Activated CD8-positive, alpha-beta T cell treated with anti-CD3 and anti-CD28 coated beads, Interleukin-2, amount 10 ng/mL, durations not matched to agents 7 days and 5 days (primary cell): Measurements from ENCODE around the gene SLC17A9. TPM values are rescaled to one million over a fixed set of nuclear protein-coding genes. Genes with fewer than 3 reads are reported as not detected.

Experiments used
- ATAC-seq: fragments of 150-1000 bp; cut with Tn5 transposase; one replicate; pipeline ENCODE4 v1.10.0; 2021; ENCODE audit warnings: moderate library complexity
- CTCF ChIA-PET: fragments of 350-600 bp; sonication (Branson Sonifier 250); formaldehyde crosslinking; loops from one replicate; lab custom pipeline; 2021; ENCODE audit warnings: antibody characterized with exemption; lab: Charles Lee
- POLR2A ChIA-PET: fragments of 350-600 bp; sonication (Branson Sonifier 250); formaldehyde crosslinking; loops from one replicate; lab custom pipeline; 2021; ENCODE audit warnings: antibody characterized with exemption; lab: Charles Lee
- DNase-seq: peaks from one replicate; pipeline ENCODE4 v3.0.0-alpha.2; 2020
- H3K27ac Mint-ChIP-seq: one replicate; pipeline ENCODE4 v1.8.0; 2021; ENCODE audit warnings: mild to moderate bottlenecking, mixed read lengths
- H3K27me3 Mint-ChIP-seq: one replicate; pipeline ENCODE4 v1.8.0; 2021; ENCODE audit warnings: low read depth, mixed read lengths
- H3K36me3 Mint-ChIP-seq: one replicate; pipeline ENCODE4 v1.8.0; 2021; ENCODE audit warnings: low read depth, mixed read lengths
- H3K4me1 Mint-ChIP-seq: one replicate; pipeline ENCODE4 v1.8.0; 2021; ENCODE audit warnings: low read depth, mixed read lengths
- H3K4me3 Mint-ChIP-seq: one replicate; pipeline ENCODE4 v1.8.0; 2021; ENCODE audit warnings: mild to moderate bottlenecking, mixed read lengths
- H3K9me3 Mint-ChIP-seq: one replicate; pipeline ENCODE4 v1.8.0; 2022; ENCODE audit warnings: mixed read lengths; ENCODE audit not compliant: insufficient read depth
- total RNA-seq, 2 experiments: library from RNA; stranded (reverse); gene quantifications; one replicate each; pipeline ENCODE4 v1.2.3, GENCODE V29; 2021

SLC17A9 gene
- total RNA-seq, 2 experiments from 2014 or later = 57.8 to 69.7 TPM

GRCh38 chr20:62938105-62938888 lies 14.2 kb upstream of the SLC17A9 start, which contains the start of gene GID8:
GID8 (plus strand) TSS chr20:62938147; CDS start chr20:62941503, 3,356 bp downstream.
- Mint-ChIP-seq H3K4me1 (peaks cover 31% of the 10 kb centered on the region), H3K27me3 (no peaks in the 10 kb centered on the region), H3K9me3 (no peaks in the 10 kb centered on the region), H3K4me3 (peak within 1 kb of the TSS; percentile 97), H3K27ac (peak within 1 kb of the TSS; percentile 95), H3K36me3 (peaks cover 33% of the 10 kb centered on the region)
- DNase-seq = peak; percentile 64
- ChIA-PET POLR2A (interaction anchor here (0.6 to 6.0 kb wide), 12 partner anchors 10 to 62 kb away, joined by 3 to 82 read pairs (median 4); partner anchors contain the start of gene DIDO1), CTCF (interaction anchor here (1.2 to 5.8 kb wide), 4 partner anchors 12 to 31 kb away, joined by 4 to 100 read pairs (median 10); partner anchors contain the start of gene DIDO1)
- ATAC-seq = peak; percentile 66

GRCh38 chr20:62940875-62941274 lies 11.6 kb upstream of the SLC17A9 start:
- no peak for ATAC-seq
- ChIA-PET CTCF (interaction anchor here (1.0 kb wide), 1 partner anchor 32 kb away, joined by 3 read pairs; no protein-coding TSS in a partner anchor), POLR2A (no interaction called here)
- Mint-ChIP-seq H3K4me1 (peaks cover 28% of the 10 kb centered on the region), H3K36me3 (peaks cover 56% of the 10 kb centered on the region), H3K4me3 (no peak overlapping the region), H3K9me3 (no peaks in the 10 kb centered on the region), H3K27me3 (no peaks in the 10 kb centered on the region), H3K27ac (no peak overlapping the region)
- DNase-seq = no peak

GRCh38 chr20:62941792-62942191 lies 10.7 kb upstream of the SLC17A9 start:
- no peak overlapping the region for H3K4me3 Mint-ChIP-seq
- no peaks in the 10 kb centered on the region for H3K9me3 Mint-ChIP-seq
- peaks cover 27% of the 10 kb centered on the region for H3K4me1 Mint-ChIP-seq
- H3K36me3 Mint-ChIP-seq = peaks cover 63% of the 10 kb centered on the region
- ChIA-PET POLR2A (no interaction called here), CTCF (no interaction called here)
- no peak overlapping the region for H3K27ac Mint-ChIP-seq
- no peaks in the 10 kb centered on the region for H3K27me3 Mint-ChIP-seq
- ATAC-seq (no peak), DNase-seq (no peak)

GRCh38 chr20:62942456-62942855 lies 10.1 kb upstream of the SLC17A9 start:
- DNase-seq (no peak), ATAC-seq (no peak)
- ChIA-PET CTCF (no interaction called here), POLR2A (no interaction called here)
- Mint-ChIP-seq H3K27ac (no peak overlapping the region), H3K4me3 (no peak overlapping the region), H3K27me3 (no peaks in the 10 kb centered on the region), H3K36me3 (peaks cover 66% of the 10 kb centered on the region), H3K4me1 (peaks cover 25% of the 10 kb centered on the region), H3K9me3 (no peaks in the 10 kb centered on the region)

- H3K9me3 Mint-ChIP-seq = no peaks in the 10 kb centered on the region
- POLR2A ChIA-PET = interaction anchor here (0.5 to 0.7 kb wide), 2 partner anchors 12 to 35 kb away, joined by 3 to 4 read pairs; no protein-coding TSS in a partner anchor
- peaks cover 24% of the 10 kb centered on the region for H3K4me1 Mint-ChIP-seq
- no peak for ATAC-seq
- peaks cover 73% of the 10 kb centered on the region for H3K36me3 Mint-ChIP-seq
- no peak for DNase-seq
- H3K4me3 Mint-ChIP-seq = no peak overlapping the region
- H3K27ac Mint-ChIP-seq = no peak overlapping the region
- H3K27me3 Mint-ChIP-seq = no peaks in the 10 kb centered on the region
- CTCF ChIA-PET = no interaction called here
These were observed 9.1 kb upstream of the SLC17A9 start for GRCh38 chr20:62943396-62943795.

- Mint-ChIP-seq H3K4me1 (peaks cover 19% of the 10 kb centered on the region), H3K9me3 (peaks cover 3% of the 10 kb centered on the region), H3K36me3 (peaks cover 78% of the 10 kb centered on the region), H3K27me3 (no peaks in the 10 kb centered on the region), H3K27ac (no peak overlapping the region), H3K4me3 (no peak overlapping the region)
- POLR2A ChIA-PET = interaction anchor here (0.7 kb wide), 1 partner anchor 11 kb away, joined by 4 read pairs; no protein-coding TSS in a partner anchor
- DNase-seq (no peak), ATAC-seq (no peak)
- CTCF ChIA-PET = interaction anchor here (2.0 kb wide), 1 partner anchor 10 kb away, joined by 7 read pairs; no protein-coding TSS in a partner anchor
These were observed 8.3 kb upstream of the SLC17A9 start for GRCh38 chr20:62944184-62944583.

- no peak for ATAC-seq
- H3K9me3 Mint-ChIP-seq = peaks cover 3% of the 10 kb centered on the region
- H3K27ac Mint-ChIP-seq = no peak overlapping the region
These were observed 7.8 kb upstream of the SLC17A9 start for GRCh38 chr20:62944746-62945145.

GRCh38 chr20:62945771-62946339 lies 6.7 kb upstream of the SLC17A9 start:
- H3K27me3 Mint-ChIP-seq = no peaks in the 10 kb centered on the region
- POLR2A ChIA-PET = no interaction called here
- H3K9me3 Mint-ChIP-seq = peaks cover 3% of the 10 kb centered on the region
- no peak overlapping the region for H3K27ac Mint-ChIP-seq
- ATAC-seq (no peak), DNase-seq (no peak)
- H3K4me3 Mint-ChIP-seq = no peak overlapping the region
- CTCF ChIA-PET = interaction anchor here (2.0 kb wide), 1 partner anchor 8 kb away, joined by 7 read pairs; no protein-coding TSS in a partner anchor
- H3K4me1 Mint-ChIP-seq = peaks cover 11% of the 10 kb centered on the region
- peaks cover 90% of the 10 kb centered on the region for H3K36me3 Mint-ChIP-seq

More at GRCh38 chr20:62944746-62945145, 7.8 kb upstream of the SLC17A9 start:
- ChIA-PET CTCF (interaction anchor here (2.0 kb wide), 1 partner anchor 9 kb away, joined by 7 read pairs; no protein-coding TSS in a partner anchor), POLR2A (no interaction called here)
- H3K4me3 Mint-ChIP-seq = no peak overlapping the region
- DNase-seq = no peak
- H3K4me1 Mint-ChIP-seq = peaks cover 16% of the 10 kb centered on the region
- no peaks in the 10 kb centered on the region for H3K27me3 Mint-ChIP-seq
- H3K36me3 Mint-ChIP-seq = peaks cover 79% of the 10 kb centered on the region

- Mint-ChIP-seq H3K27ac (no peak overlapping the region), H3K4me3 (no peak overlapping the region), H3K9me3 (peaks cover 3% of the 10 kb centered on the region), H3K36me3 (peaks cover 86% of the 10 kb centered on the region), H3K4me1 (peaks cover 11% of the 10 kb centered on the region), H3K27me3 (no peaks in the 10 kb centered on the region)
- ChIA-PET POLR2A (interaction anchor here (0.6 kb wide), 1 partner anchor 9 kb away, joined by 3 read pairs; no protein-coding TSS in a partner anchor), CTCF (no interaction called here)
- ATAC-seq (no peak), DNase-seq (no peak)
These were observed 5.6 kb upstream of the SLC17A9 start for GRCh38 chr20:62946918-62947317.

- POLR2A ChIA-PET = interaction anchor here (0.6 to 1.2 kb wide), 2 partner anchors 10 kb away, joined by 3 to 6 read pairs; partner anchors contain the start of gene GID8
- peaks cover 81% of the 10 kb centered on the region for H3K36me3 Mint-ChIP-seq
These were observed 4.8 kb upstream of the SLC17A9 start for GRCh38 chr20:62947532-62948300.

More at GRCh38 chr20:62947532-62948300, 4.8 kb upstream of the SLC17A9 start:
- ATAC-seq = no peak
- Mint-ChIP-seq H3K27ac (no peak overlapping the region), H3K4me1 (peaks cover 16% of the 10 kb centered on the region), H3K4me3 (no peak overlapping the region), H3K27me3 (no peaks in the 10 kb centered on the region), H3K9me3 (peaks cover 3% of the 10 kb centered on the region)
- DNase-seq = no peak
- CTCF ChIA-PET = interaction anchor here (1.9 kb wide), 1 partner anchor 40 kb away, joined by 6 read pairs; no protein-coding TSS in a partner anchor
